Measurements from ENCODE around the gene TTN.

GRCh38 chr2:178770518-178770917, 36.7 kb downstream of the TTN start:
- TF ChIP-seq, protein P1, sequence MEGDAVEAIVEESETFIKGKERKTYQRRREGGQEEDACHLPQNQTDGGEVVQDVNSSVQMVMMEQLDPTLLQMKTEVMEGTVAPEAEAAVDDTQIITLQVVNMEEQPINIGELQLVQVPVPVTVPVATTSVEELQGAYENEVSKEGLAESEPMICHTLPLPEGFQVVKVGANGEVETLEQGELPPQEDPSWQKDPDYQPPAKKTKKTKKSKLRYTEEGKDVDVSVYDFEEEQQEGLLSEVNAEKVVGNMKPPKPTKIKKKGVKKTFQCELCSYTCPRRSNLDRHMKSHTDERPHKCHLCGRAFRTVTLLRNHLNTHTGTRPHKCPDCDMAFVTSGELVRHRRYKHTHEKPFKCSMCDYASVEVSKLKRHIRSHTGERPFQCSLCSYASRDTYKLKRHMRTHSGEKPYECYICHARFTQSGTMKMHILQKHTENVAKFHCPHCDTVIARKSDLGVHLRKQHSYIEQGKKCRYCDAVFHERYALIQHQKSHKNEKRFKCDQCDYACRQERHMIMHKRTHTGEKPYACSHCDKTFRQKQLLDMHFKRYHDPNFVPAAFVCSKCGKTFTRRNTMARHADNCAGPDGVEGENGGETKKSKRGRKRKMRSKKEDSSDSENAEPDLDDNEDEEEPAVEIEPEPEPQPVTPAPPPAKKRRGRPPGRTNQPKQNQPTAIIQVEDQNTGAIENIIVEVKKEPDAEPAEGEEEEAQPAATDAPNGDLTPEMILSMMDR (conservative IDR thresholded peaks at IDR 0.05; ENCODE audit: low read length), result no peak
- TF ChIP-seq EZH2phosphoT487 (IDR thresholded peaks at IDR 0.05; ENCODE audit: borderline replicate concordance, low read depth, low read length), result no peak
